SH-SY5Y (cell line): ENCODE data around the gene SLC12A5.

ENCODE experiments used
- GATA2 ChIP-seq: IDR thresholded peaks from 2 replicates; pipeline ENCODE4 v1.6.1; 2011; ENCODE audit warnings: mild to moderate bottlenecking, low read depth, low read length
- GATA3 ChIP-seq: IDR thresholded peaks from 2 replicates; pipeline ENCODE4 v1.6.1; 2011; ENCODE audit warnings: low read depth, mild to moderate bottlenecking, low read length, moderate library complexity

SLC12A5 gene

DNA sequence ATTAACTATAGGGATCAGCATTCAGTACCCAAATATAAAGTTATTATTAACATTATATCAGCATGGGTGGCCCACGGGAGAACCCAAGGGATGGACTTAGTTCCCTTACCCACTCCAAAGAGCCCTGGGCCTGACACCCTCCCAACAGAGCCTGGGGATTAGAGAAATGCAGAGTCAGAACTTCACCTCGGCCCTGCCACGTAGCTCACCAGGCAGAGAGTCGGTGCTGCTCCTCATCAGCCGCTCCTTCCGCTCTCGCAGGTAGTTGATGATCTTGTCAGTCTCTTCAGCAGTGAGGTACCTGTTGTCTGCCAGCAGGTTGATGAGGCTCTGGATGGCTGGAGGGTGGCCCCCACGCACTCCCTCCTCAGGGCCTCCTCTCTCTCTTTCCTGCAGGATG is 34.1 kb downstream of the SLC12A5 start:
- TF ChIP-seq GATA3 (no peak), GATA2 (no peak)

DNA sequence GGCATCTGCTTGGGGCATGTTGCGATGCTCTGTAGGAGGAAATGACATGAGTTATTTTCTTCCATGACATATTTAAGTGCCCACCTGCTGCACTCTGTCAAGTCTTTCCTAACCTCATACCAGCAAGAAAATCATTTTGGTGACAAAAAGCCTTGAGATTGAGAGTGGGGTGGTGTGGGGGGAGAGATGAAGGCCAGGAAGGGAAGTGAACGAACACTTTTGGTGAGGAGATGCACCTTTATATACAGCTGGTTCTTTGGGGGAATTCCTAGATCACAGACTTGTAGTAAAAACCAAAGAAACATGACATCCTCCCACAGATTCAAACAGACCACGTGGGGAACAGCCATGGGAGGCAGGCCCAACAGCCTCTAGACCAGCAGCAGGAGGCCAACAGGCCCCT is 34.6 kb downstream of the SLC12A5 start:
- TF ChIP-seq GATA3: no peak
- TF ChIP-seq GATA2: no peak

- TF ChIP-seq GATA3 (no peak), GATA2 (no peak)
Observed at GRCh38 chr20:46065006-46065405, 36.0 kb downstream of the SLC12A5 start.

DNA sequence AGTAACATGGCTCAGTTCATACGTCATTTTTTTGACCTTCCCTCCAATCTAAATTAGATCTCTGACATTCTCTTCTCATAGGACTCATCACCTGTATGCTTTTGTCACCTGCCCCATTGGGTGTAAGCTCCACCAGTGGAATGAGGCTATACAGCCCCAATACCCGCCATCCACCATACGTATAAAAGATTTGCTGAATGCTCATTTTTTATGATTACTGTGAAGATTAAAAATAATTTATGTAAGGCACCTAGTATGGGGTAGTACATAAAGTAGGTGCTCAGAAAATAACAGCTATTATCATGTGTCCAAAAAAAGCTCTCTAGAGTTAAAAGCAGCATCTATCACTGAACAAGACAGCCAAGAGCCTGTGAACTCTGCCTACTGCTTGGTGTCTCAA is 36.7 kb downstream of the SLC12A5 start:
- TF ChIP-seq GATA3 (no peak), GATA2 (no peak)

DNA sequence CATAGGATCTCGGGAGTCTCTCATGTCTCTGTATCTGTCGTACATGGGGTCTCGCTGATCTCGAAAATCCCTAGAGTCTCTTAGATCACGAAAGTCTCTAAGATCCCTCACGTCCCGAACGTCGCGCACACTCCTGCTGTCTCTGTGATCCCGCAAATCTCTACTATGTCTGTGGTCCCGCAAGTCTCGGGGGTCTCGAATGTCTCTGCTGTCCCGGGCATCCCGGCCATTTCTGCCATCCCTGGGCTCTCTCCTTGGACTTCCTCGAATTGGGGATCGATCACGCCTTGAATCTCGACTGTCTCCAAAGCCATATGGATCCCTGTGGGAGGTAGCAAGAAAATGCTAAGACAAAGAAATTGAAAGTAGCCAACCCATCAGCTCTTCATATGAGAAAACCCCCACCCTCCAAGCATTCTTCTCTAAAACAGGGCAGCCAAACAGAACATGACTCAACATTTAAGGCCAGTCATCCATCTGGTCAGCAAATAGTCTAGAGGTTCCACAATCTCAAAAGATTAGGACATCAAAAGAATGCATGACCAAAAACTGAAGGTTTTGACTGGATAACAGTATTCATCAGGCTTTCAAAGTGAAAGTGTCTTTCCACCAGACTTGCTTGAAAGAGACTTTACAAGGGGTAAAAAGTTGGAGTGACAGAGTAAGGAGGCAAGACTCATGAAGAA is 41.3 kb downstream of the SLC12A5 start:
- TF ChIP-seq GATA3: no peak
- no peak for TF ChIP-seq GATA2

DNA sequence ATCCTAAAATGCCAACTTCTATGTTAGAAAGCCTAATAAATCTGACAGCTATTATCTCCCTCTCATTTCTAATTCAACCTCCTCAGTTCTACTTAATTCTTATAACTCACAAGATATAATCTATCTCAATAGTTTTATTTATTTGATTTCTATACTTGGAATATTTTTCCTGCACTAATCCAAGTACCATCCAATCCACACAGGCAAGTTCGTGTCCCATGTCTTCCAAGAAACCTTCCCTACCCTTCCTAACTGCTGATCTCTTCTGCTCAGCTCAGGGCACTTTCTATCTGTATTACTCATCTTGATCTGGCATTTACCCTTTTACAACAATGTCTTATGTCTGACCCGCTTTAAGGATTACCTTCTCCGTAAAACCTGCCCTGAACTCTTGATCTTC is 42.6 kb downstream of the SLC12A5 start:
- no peak for TF ChIP-seq GATA2
- no peak for TF ChIP-seq GATA3

- no peak for TF ChIP-seq GATA2
- no peak for TF ChIP-seq GATA3
Observed at GRCh38 chr20:46073024-46073423, 44.0 kb downstream of the SLC12A5 start.

DNA sequence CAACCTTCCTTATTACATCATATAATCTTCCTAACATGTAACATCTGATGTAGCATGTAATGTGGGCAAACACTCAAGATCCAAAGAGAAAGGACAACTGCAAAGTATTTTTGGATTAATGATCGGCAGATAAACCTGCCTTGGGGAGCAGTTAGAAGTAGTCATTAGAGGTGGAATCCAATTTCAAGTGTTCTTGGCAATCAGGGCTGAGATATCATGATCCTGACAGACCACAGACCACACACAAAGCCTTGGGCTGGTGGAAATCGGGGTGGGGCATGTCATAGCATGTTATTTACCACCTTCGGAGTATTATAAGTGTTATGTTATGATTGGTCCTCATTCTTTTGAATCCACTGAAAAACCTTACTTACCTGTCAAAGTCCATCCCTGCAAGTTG is 44.4 kb downstream of the SLC12A5 start:
- no peak for TF ChIP-seq GATA3
- TF ChIP-seq GATA2: no peak

GRCh38 chr20:46074006-46074405 is 45.0 kb downstream of the SLC12A5 start:
- no peak for TF ChIP-seq GATA2
- TF ChIP-seq GATA3: no peak

DNA sequence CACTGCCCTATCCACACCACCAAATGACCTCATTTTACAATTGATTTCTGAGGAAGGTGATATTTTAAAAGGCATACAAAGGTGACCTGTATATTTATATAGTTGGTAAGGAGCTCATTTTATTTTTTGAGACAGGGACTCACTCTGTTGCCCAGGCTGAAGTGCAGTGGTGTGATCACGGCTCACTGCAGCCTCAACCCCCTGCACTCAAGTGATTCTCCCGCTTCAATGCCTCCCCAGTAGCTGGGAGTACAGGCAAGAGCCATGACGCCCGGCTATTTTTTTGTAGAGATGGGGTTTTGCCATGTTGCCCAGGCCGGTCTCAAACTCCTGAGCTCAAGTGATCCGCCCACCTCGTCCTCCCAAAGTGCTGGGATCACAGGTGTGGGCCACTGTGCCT is 47.8 kb downstream of the SLC12A5 start:
- TF ChIP-seq GATA3: no peak
- TF ChIP-seq GATA2: no peak

DNA sequence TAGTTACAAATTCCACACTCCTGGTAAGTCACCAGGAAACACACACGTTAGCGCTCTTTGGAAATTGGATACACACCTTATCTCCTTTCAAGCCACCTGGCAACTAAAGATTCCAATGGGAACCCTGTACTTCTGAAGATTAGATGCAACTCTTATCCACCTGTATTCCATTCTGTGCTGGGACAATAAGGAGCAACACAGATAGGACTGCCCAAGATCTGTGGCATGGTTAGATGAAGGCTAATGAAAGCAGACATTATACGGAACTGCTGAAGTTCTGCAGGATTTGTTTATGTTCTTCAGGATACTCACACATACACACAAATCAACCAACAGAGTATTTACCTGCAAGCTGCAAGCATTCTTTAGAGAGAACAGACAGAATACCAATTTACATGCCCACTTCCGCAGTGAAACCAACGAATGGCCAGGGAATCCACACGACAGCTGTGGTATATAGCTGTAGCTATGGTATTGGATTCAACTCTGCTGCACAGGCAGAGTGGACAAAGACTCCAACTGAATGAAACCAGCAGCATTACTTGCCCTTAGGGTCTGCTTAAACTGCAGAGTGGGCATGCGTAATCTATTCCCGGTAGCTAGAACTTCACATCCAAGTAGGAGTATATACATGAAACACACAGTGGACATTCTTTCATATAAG is 48.8 kb downstream of the SLC12A5 start:
- TF ChIP-seq GATA3 (no peak), GATA2 (no peak)

DNA sequence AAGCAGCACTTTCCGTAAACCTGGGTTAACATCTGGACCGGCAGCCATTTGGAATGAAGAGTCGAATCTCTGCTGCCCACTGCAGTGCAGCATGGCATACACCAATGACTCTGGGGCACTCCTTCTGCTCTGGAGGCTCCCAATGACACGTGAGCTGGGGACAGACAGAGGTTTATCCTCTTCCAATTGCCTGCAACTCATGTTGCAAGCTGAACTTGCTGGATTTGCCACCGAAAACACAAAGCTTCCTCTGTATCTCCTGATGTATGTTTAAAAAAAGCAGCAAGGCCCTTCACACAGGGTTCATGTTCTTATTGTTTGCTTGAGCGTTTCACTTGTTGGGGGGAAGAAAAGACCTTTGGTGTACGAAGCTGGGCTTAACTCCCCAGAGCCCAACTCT is 49.9 kb downstream of the SLC12A5 start:
- no peak for TF ChIP-seq GATA2
- no peak for TF ChIP-seq GATA3

DNA sequence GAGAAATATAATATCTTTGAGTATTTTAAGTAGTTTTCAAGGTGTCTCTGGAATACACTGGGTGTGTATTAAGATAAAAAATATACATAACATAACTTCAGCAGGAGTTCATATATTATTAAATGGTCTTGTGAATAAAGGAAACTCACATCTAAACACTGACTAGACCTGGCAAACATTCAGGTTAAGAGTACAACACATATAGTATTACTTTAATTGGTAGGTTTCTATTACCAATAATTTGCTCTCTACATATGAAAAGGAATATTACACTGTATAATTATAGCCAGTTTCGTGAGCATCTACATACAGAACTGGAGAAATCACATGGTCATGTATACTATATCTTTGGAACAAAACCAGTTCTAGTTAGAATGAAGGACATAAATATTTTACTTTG is 52.1 kb downstream of the SLC12A5 start:
- TF ChIP-seq GATA3: no peak
- TF ChIP-seq GATA2: no peak

GRCh38 chr20:46083101-46083500 is 54.1 kb downstream of the SLC12A5 start:
- TF ChIP-seq GATA2 (no peak), GATA3 (no peak)

- TF ChIP-seq GATA2 (no peak), GATA3 (no peak)
Observed at GRCh38 chr20:46083531-46084061, 54.6 kb downstream of the SLC12A5 start.
